Caco-2 (cell line): ENCODE measurements around the gene LRP1. TPM values are rescaled to one million over a fixed set of nuclear protein-coding genes. Genes with fewer than 3 reads are reported as not detected.
A peak's percentile ranks its signal among the peaks of the same experiment; 100 is the strongest.

Source experiments
- BruUV-seq: library from RNA; stranded (reverse); fragments of 400-500 nt; replicated peaks from 2 replicates; lab custom pipeline; 2021; lab: Mats Ljungman, UMichigan
- CTCF ChIA-PET: fragments of 300-600 bp; sonication (Branson Sonifier 250); formaldehyde crosslinking; loops from one replicate; lab custom pipeline; 2022; ENCODE audit warnings: antibody characterized with exemption; lab: Charles Lee
- POLR2A ChIA-PET: fragments of 300-600 bp; sonication (Branson Sonifier 250); formaldehyde crosslinking; loops from one replicate; lab custom pipeline; 2022; ENCODE audit warnings: antibody characterized with exemption; lab: Charles Lee
- DNase-seq, 2 experiments: peaks; one replicate each; pipeline versions ENCODE4 v3.0.0 to v3.0.0-alpha.2; 2020 to 2022
- H3K27me3 ChIP-seq: replicated peaks from 2 replicates; pipeline ENCODE4 v1.6.0; 2011; ENCODE audit warnings: low read length; ENCODE audit not compliant: control insufficient read depth, insufficient read depth
- H3K36me3 ChIP-seq: 2 replicates; pipeline ENCODE4 v1.5.1; 2011; ENCODE audit warnings: low read length; ENCODE audit not compliant: control insufficient read depth, insufficient read depth
- H3K4me1 ChIP-seq: fragments of 250-450 bp; sonication (Bioruptor Pico); 2 replicates; pipeline ENCODE4 v1.5.1; 2020; ENCODE audit warnings: mild to moderate bottlenecking
- H3K4me3 ChIP-seq: 2 replicates; pipeline ENCODE4 v1.5.1; 2011; ENCODE audit warnings: low read depth, mild to moderate bottlenecking, control low read depth, low read length
- H3K9me3 ChIP-seq: fragments of 250-450 bp; sonication (Bioruptor Pico); 2 replicates; pipeline ENCODE4 v1.5.1; 2020; ENCODE audit warnings: mild to moderate bottlenecking, moderate library complexity
- H3K27ac Mint-ChIP-seq: one replicate; pipeline ENCODE4 v1.8.0; 2022; ENCODE audit warnings: mixed read lengths; ENCODE audit not compliant: unreplicated experiment
- H3K27me3 Mint-ChIP-seq: one replicate; pipeline ENCODE4 v1.8.0; 2022; ENCODE audit warnings: mixed read lengths; ENCODE audit not compliant: insufficient read depth, unreplicated experiment
- H3K36me3 Mint-ChIP-seq: one replicate; pipeline ENCODE4 v1.8.0; 2022; ENCODE audit warnings: mild to moderate bottlenecking, mixed read lengths; ENCODE audit not compliant: insufficient read depth, unreplicated experiment
- H3K4me1 Mint-ChIP-seq: one replicate; pipeline ENCODE4 v1.8.0; 2022; ENCODE audit warnings: low read depth, mixed read lengths; ENCODE audit not compliant: unreplicated experiment
- H3K4me3 Mint-ChIP-seq: one replicate; pipeline ENCODE4 v1.8.0; 2022; ENCODE audit warnings: mild to moderate bottlenecking, moderate library complexity, mixed read lengths; ENCODE audit not compliant: unreplicated experiment
- H3K9me3 Mint-ChIP-seq: one replicate; pipeline ENCODE4 v1.8.0; 2022; ENCODE audit warnings: mixed read lengths; ENCODE audit not compliant: unreplicated experiment
- intact Hi-C: fragments of 100-400 bp; cut with micrococcal nuclease; formaldehyde crosslinking; loops from one replicate; pipeline ENCODE4 v1.10.0; 2022; ENCODE audit not compliant: unreplicated experiment
- total RNA-seq: library from RNA; stranded (reverse); gene quantifications from 2 replicates; pipeline ENCODE4 v1.2.3, GENCODE V29; 2022
- TF ChIP-seq, protein P1 (sequence below), 2 experiments: fragments of 200-600 bp in 1 of 2; IDR thresholded peaks; 1 replicate in 1 of 2; 2 replicates in 1 of 2; pipeline versions ENCODE4 v1.5.1 to v1.8.0; 2011 to 2022; ENCODE audit warnings: antibody characterized with exemption in 1 of 2, control low read depth in 1 of 2, inconsistent platforms in 1 of 2, low read depth in 1 of 2, low read length in 1 of 2, mild to moderate bottlenecking in 1 of 2, moderate library complexity in 1 of 2; ENCODE audit not compliant: insufficient read depth in 1 of 2, severe bottlenecking in 1 of 2, unreplicated experiment in 1 of 2

The LRP1 gene
- total RNA-seq, 1 experiment from 2014 or later, result 111 TPM

GRCh38 chr12:57250956-57251355 is 122.7 kb downstream of the LRP1 start, which contains the start of gene STAC3:
Gene STAC3, minus strand, starts transcription at chr12:57251187. Its CDS starts 1,551 bp downstream, at chr12:57249636.
- CTCF ChIA-PET, result interaction anchor here (0.5 to 1.2 kb wide), 5 partner anchors 12 to 581 kb away, joined by 3 to 7 read pairs (median 3); partner anchors contain the start of gene INHBE
- no peak for DNase-seq
- Mint-ChIP-seq H3K4me3 (no peak within 1 kb of the TSS), H3K4me1 (no peaks in the 10 kb centered on the region), H3K9me3 (no peaks in the 10 kb centered on the region), H3K27me3 (peaks cover 2% of the 10 kb centered on the region), H3K27ac (no peak within 1 kb of the TSS), H3K36me3 (peaks cover 5% of the 10 kb centered on the region)
- H3K4me3 ChIP-seq, result no peak within 1 kb of the TSS
- BruUV-seq, result no TSS peak
- POLR2A ChIA-PET, result interaction anchor here (0.6 to 1.3 kb wide), 2 partner anchors 9 to 22 kb away, joined by 3 to 4 read pairs; partner anchors contain the start of gene SHMT2
- no peaks in the 10 kb centered on the region for H3K27me3 ChIP-seq
- H3K36me3 ChIP-seq, result no peaks in the 10 kb centered on the region
- TF ChIP-seq, protein P1, sequence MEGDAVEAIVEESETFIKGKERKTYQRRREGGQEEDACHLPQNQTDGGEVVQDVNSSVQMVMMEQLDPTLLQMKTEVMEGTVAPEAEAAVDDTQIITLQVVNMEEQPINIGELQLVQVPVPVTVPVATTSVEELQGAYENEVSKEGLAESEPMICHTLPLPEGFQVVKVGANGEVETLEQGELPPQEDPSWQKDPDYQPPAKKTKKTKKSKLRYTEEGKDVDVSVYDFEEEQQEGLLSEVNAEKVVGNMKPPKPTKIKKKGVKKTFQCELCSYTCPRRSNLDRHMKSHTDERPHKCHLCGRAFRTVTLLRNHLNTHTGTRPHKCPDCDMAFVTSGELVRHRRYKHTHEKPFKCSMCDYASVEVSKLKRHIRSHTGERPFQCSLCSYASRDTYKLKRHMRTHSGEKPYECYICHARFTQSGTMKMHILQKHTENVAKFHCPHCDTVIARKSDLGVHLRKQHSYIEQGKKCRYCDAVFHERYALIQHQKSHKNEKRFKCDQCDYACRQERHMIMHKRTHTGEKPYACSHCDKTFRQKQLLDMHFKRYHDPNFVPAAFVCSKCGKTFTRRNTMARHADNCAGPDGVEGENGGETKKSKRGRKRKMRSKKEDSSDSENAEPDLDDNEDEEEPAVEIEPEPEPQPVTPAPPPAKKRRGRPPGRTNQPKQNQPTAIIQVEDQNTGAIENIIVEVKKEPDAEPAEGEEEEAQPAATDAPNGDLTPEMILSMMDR (IDR thresholded peaks at IDR 0.05; ENCODE audit: insufficient read depth in 1 of 2, low read depth in 1 of 2, low read length in 1 of 2, severe bottlenecking in 1 of 2, unreplicated experiment in 1 of 2), result no peak
- intact Hi-C loops, result no loop called here
- no peaks in the 10 kb centered on the region for H3K9me3 ChIP-seq
- no peaks in the 10 kb centered on the region for H3K4me1 ChIP-seq

DNA sequence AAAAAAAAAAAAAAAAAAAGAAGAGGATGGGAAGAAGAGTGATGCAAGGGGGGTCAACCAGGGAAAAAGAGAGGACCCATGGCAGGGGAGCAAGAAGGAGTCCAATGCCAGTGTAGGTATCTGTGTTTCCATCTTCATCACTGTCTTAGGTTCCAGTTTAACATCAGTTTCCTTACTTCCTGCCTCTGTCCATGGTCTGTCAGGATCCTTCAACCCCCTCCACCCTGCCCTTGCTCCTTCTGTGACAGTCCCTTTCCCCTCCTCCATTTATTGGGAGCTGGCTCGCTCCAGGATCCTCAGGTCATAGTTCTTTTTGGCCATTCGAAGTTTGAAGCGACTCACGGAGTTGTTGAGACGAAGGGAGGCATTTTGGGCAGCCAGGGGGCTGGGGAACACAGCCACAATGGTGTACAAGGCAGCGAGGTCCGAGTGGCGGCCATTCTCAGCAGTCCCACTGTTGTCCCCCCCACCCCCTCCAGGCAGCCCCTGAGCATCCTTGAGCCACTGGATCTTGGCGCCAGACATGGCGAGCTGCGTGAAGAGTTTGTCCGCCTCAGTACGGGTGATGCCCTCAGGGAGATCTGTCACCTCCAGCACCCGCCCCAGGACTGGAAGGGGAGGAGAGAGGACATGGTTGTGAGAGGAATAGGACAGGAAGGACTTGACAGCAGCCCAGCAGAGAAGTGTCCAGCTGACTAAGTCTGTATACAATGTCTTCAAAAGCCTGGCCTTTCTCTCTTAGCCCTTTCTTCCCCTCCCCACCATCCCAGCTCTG is 126.4 kb downstream of the LRP1 start:
- H3K4me1 ChIP-seq, result no peaks in the 10 kb centered on the region
- H3K4me3 Mint-ChIP-seq, result no peak overlapping the region
- peaks cover 9% of the 10 kb centered on the region for H3K36me3 Mint-ChIP-seq
- BruUV-seq, result TSS peak; percentile 66
- ChIA-PET POLR2A (no interaction called here), CTCF (interaction anchor here (0.6 kb wide), 1 partner anchor 192 kb away, joined by 4 read pairs; no protein-coding TSS in a partner anchor)
- H3K27ac Mint-ChIP-seq, result no peak overlapping the region
- H3K9me3 Mint-ChIP-seq, result no peaks in the 10 kb centered on the region
- H3K36me3 ChIP-seq, result no peaks in the 10 kb centered on the region; the same call in 1 of the 2 replicates
- H3K4me1 Mint-ChIP-seq, result no peaks in the 10 kb centered on the region
- no peak for DNase-seq
- intact Hi-C loops, result no loop called here
- H3K27me3 Mint-ChIP-seq, result no peaks in the 10 kb centered on the region
- TF ChIP-seq, protein P1 (IDR thresholded peaks at IDR 0.05; ENCODE audit: insufficient read depth in 1 of 2, low read depth in 1 of 2, low read length in 1 of 2, severe bottlenecking in 1 of 2, unreplicated experiment in 1 of 2), result no peak
- H3K27me3 ChIP-seq, result no peaks in the 10 kb centered on the region
- H3K9me3 ChIP-seq, result no peaks in the 10 kb centered on the region
- H3K4me3 ChIP-seq, result no peak overlapping the region

GRCh38 chr12:57255916-57256315 is 127.6 kb downstream of the LRP1 start:
- Mint-ChIP-seq H3K27me3 (no peaks in the 10 kb centered on the region), H3K27ac (no peak overlapping the region), H3K4me1 (no peaks in the 10 kb centered on the region), H3K9me3 (no peaks in the 10 kb centered on the region), H3K4me3 (no peak overlapping the region), H3K36me3 (peaks cover 9% of the 10 kb centered on the region)
- no peaks in the 10 kb centered on the region for H3K9me3 ChIP-seq
- H3K4me3 ChIP-seq, result no peak overlapping the region
- no TSS peak for BruUV-seq
- no peak for DNase-seq
- H3K36me3 ChIP-seq, result no peaks in the 10 kb centered on the region; the same call in 1 of the 2 replicates
- H3K27me3 ChIP-seq, result no peaks in the 10 kb centered on the region
- intact Hi-C loops, result no loop called here
- ChIA-PET CTCF (no interaction called here), POLR2A (no interaction called here)
- no peaks in the 10 kb centered on the region for H3K4me1 ChIP-seq
- TF ChIP-seq, protein P1 (IDR thresholded peaks at IDR 0.05; ENCODE audit: insufficient read depth in 1 of 2, low read depth in 1 of 2, low read length in 1 of 2, severe bottlenecking in 1 of 2, unreplicated experiment in 1 of 2), result no peak
